Choroid plexus epithelial cell (primary cell): Measurements from ENCODE around the gene SNURF.
A peak's percentile ranks its signal among the peaks of the same experiment; 100 is the strongest.

Source experiments
- DNase-seq: peaks from one replicate; pipeline ENCODE4 v3.0.0-alpha.2; 2010; ENCODE audit warnings: low read depth
- H3K4me3 ChIP-seq: 2 replicates; pipeline ENCODE4 v1.5.1; 2011; ENCODE audit warnings: low read depth, mild to moderate bottlenecking, control low read depth, low read length, moderate library complexity
- TF ChIP-seq, protein P1 (sequence below): conservative IDR thresholded peaks from 2 replicates; pipeline ENCODE4 v1.5.1; 2011; ENCODE audit warnings: low read depth, mild to moderate bottlenecking, control low read depth, inconsistent platforms, low read length, moderate library complexity

Gene SNURF

GRCh38 chr15:24956111-24956838 lies 1.5 kb downstream of the SNURF start:
- DNase-seq, result peak; percentile 74
- H3K4me3 ChIP-seq, result peak overlapping the region; percentile 70
- TF ChIP-seq, protein P1, sequence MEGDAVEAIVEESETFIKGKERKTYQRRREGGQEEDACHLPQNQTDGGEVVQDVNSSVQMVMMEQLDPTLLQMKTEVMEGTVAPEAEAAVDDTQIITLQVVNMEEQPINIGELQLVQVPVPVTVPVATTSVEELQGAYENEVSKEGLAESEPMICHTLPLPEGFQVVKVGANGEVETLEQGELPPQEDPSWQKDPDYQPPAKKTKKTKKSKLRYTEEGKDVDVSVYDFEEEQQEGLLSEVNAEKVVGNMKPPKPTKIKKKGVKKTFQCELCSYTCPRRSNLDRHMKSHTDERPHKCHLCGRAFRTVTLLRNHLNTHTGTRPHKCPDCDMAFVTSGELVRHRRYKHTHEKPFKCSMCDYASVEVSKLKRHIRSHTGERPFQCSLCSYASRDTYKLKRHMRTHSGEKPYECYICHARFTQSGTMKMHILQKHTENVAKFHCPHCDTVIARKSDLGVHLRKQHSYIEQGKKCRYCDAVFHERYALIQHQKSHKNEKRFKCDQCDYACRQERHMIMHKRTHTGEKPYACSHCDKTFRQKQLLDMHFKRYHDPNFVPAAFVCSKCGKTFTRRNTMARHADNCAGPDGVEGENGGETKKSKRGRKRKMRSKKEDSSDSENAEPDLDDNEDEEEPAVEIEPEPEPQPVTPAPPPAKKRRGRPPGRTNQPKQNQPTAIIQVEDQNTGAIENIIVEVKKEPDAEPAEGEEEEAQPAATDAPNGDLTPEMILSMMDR, result no peak

DNA sequence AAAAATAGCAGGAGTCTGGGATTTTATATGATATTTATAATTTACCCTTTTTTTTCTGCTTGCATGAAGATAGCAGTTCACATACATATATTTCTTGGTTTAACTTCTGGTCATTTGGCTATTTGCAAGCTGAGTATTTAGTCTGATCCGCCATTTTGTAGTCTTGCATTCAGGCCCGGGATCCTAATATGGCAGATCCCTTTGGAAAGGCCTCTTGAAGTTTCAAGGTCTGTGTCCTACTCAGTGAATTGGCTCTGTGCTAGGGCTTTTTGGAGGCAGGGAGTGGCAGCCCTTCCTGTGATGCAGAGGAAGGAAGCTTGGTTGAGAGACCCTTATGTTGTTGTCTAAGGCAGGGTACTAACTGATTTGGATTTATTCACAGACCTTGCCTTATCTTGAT lies 2.9 kb downstream of the SNURF start:
- no peak overlapping the region for H3K4me3 ChIP-seq
- no peak for DNase-seq
- TF ChIP-seq, protein P1, result no peak

DNA sequence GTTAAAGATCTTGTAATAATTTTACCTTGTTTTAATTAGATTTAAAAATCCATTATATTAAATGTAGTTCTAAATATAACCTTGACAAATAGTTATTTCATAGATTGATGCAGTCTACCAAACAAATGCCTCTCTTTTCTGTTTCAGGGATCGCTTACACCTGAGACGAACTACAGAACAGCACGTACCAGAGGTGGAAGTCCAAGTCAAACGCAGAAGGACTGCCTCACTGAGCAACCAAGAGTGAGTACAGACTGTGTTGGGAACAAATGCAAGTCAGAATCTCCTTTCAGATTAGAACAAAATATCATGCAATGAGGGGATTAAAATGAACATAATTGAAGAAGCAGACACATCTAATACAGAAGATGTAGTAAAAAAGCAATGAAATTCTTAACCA lies 7.2 kb downstream of the SNURF start:
- no peak overlapping the region for H3K4me3 ChIP-seq
- TF ChIP-seq, protein P1, result no peak
- no peak for DNase-seq

DNA sequence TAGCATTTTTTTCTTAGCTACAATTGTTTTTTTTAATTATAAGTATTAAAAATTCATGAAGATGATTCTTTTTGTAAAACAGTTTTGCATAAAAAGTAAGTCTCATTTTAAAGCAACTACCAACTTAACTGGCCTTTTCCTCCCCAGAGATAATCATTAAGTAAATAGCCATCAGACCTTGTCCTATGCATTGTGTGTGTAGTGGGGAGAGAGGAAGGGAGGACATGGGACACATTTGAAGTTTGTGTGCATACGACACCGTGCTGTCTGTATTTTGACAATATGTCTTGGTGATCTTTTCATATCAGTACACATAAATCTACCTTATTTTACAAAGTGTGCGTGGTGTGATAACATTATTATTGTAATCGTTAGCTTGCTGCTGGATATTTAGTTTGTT lies 8.1 kb downstream of the SNURF start:
- TF ChIP-seq, protein P1, result no peak
- no peak overlapping the region for H3K4me3 ChIP-seq
- DNase-seq, result no peak

DNA sequence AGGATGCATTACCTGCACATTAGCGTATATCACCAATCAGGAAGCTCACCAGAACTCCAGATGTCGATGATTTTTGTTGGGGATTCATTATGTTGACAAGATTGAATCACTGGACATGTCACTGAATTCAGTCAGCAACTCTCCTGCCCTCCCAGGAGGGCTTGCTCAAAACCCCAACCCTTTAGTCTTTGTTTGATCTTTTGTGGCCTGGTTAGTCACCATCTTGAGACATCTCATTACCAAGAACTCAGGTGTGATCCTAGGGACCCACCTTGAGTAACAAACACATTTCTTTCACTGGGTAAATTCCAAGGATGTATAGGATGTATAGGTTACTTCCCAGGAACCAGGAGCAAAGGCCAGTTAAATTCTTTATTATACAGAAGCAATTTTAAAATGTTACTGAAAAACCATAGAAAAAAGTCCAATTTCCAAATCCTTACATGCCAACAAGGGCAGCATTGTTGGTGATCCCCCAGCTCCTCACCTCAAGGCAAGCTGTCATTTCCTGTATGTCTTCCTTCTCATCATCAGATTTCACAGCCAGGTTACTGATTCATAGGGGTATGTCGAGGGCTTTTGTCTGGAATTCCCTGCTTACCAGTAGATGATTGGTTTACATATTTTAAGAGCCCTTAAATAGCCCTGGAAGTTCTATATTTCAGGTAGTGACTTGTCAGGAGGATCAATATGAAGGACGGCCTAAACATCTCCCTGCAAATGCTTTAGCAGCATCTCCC lies 11.7 kb downstream of the SNURF start:
- TF ChIP-seq, protein P1, result no peak
- no peak for DNase-seq
- no peak overlapping the region for H3K4me3 ChIP-seq

GRCh38 chr15:24971052-24971451 lies 16.3 kb downstream of the SNURF start:
- DNase-seq, result no peak
- TF ChIP-seq, protein P1, result no peak
- H3K4me3 ChIP-seq, result no peak overlapping the region
